Upper lobe of left lung (tissue), 4 donors: ENCODE measurements around the gene S100A3.
"Not testable (repeated sequence)": the region's sequence is repeated elsewhere in the genome, so short reads cannot be mapped to it uniquely, and the experiment has no call there.

Experiments
- EP300 ChIP-seq, 4 donors: sonication (generic); formaldehyde crosslinking; IDR thresholded peaks; one replicate each; pipeline ENCODE4 v1.5.1; 2017; ENCODE audit warnings: antibody characterized with exemption in 4 of 4, control low read depth in 2 of 4
- POLR2A ChIP-seq, 4 donors: fragments of 450-650 bp; IDR thresholded peaks; one replicate each; pipeline ENCODE4 v1.5.1; 2016 to 2017; ENCODE audit warnings: antibody characterized with exemption in 4 of 4, mild to moderate bottlenecking in 2 of 4

DNA sequence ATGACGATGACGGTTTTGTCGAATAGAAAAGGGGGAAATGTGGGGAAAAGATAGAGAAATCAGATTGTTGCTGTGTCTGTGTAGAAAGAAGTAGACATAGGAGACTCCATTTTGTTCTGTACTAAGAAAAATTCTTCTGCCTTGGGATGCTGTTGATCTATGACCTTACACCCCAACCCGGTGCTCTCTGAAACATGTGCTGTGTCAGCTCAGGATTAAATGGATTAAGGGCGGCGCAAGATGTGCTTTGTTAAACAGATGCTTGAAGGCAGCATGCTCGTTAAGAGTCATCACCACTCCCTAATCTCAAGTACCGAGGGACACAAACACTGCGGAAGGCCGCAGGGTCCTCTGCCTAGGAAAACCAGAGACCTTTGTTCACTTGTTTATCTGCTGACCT is 26.4 kb upstream of the S100A3 start:
- TF ChIP-seq EP300, POLR2A (IDR thresholded peaks at IDR 0.05): not testable (repeated sequence)
